Measurements from ENCODE around the gene NME4. TPM values are rescaled to one million over a fixed set of nuclear protein-coding genes. Genes with fewer than 3 reads are reported as not detected.

NME4 gene
- total and polyA plus RNA-seq, 9 donors = 53.5 to 115 (median 96.4) TPM

- no peaks in the 10 kb centered on the region for H3K9me3 ChIP-seq (replicated peaks; ENCODE audit: control insufficient read depth, low read depth, low read length)
- H3K36me3 ChIP-seq (ENCODE audit: control insufficient read depth, insufficient read depth, low read length) = peaks cover 16% of the 10 kb centered on the region
- WGBS (ENCODE audit: insufficient coverage) = 53% methylated on average over 24 of the region's 25 CpGs
- H3K4me3 ChIP-seq (ENCODE audit: low read length) = peak overlapping the region; percentile 33
- H3K27me3 ChIP-seq (ENCODE audit: control insufficient read depth, insufficient read depth, low read length) = no peaks in the 10 kb centered on the region
- DNase-seq = no peak
- H3K4me1 ChIP-seq (ENCODE audit: control insufficient read depth, insufficient read depth, low read length) = peaks cover 12% of the 10 kb centered on the region
- H3K27ac ChIP-seq (ENCODE audit: low read length) = peak overlapping the region; percentile 20
Measured at GRCh38 chr16:353404-354290, 43.4 kb upstream of the NME4 start.

DNA sequence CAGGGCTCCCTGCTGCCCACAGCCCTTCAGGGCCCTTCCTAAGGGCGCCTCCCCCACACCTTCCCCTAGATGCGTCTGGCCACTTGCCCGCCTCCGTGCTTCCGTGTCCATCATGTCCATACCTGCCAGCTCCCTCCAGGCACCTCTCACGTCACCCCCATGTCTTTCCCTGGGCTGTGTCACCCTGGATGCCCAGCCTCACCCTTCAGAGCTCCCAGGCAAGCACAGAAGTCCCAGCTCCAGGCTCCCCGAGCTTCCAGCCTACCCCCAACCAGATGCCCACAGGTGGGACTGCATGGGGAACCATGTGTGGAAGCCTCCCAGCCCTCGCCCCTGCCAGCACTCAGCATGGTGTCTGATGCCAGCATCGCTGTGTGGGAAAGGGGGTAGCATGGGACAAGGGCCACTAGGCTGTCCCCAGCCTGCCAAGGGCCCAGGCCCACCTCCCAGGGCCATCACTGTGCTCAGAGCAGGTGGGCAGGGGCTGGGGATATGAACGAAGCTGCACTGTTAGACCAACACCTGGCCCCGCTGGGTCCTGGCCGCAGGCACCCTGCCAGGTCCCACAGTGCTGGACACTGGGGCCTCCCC, 42.6 kb upstream of the NME4 start:
- H3K27me3 ChIP-seq (ENCODE audit: control insufficient read depth, insufficient read depth, low read length) = no peaks in the 10 kb centered on the region
- peaks cover 12% of the 10 kb centered on the region for H3K4me1 ChIP-seq (ENCODE audit: control insufficient read depth, insufficient read depth, low read length)
- H3K9me3 ChIP-seq (replicated peaks; ENCODE audit: control insufficient read depth, low read depth, low read length) = no peaks in the 10 kb centered on the region
- peaks cover 12% of the 10 kb centered on the region for H3K36me3 ChIP-seq (ENCODE audit: control insufficient read depth, insufficient read depth, low read length)
- no peak for DNase-seq
- 79% methylated on average over 10 of the region's 12 CpGs for WGBS (ENCODE audit: insufficient coverage)
- H3K4me3 ChIP-seq (ENCODE audit: low read length) = no peak overlapping the region
- H3K27ac ChIP-seq (ENCODE audit: low read length) = no peak overlapping the region

- H3K9me3 ChIP-seq (replicated peaks; ENCODE audit: control insufficient read depth, low read depth, low read length) = no peaks in the 10 kb centered on the region
- H3K27me3 ChIP-seq (ENCODE audit: control insufficient read depth, insufficient read depth, low read length) = no peaks in the 10 kb centered on the region
- no peak overlapping the region for H3K4me3 ChIP-seq (ENCODE audit: low read length)
- H3K4me1 ChIP-seq (ENCODE audit: control insufficient read depth, insufficient read depth, low read length) = peaks cover 12% of the 10 kb centered on the region
- H3K27ac ChIP-seq (ENCODE audit: low read length) = no peak overlapping the region
- no peak for DNase-seq
- H3K36me3 ChIP-seq (ENCODE audit: control insufficient read depth, insufficient read depth, low read length) = peaks cover 6% of the 10 kb centered on the region
- 70% methylated on average over 10 of the region's 10 CpGs for WGBS (ENCODE audit: insufficient coverage)
Measured at GRCh38 chr16:354971-355461, 42.0 kb upstream of the NME4 start.

- Histone ChIP-seq H3K4me3 (ENCODE audit: low read length) (no peak overlapping the region), H3K27me3 (ENCODE audit: control insufficient read depth, insufficient read depth, low read length) (no peaks in the 10 kb centered on the region), H3K36me3 (ENCODE audit: control insufficient read depth, insufficient read depth, low read length) (no peaks in the 10 kb centered on the region), H3K27ac (ENCODE audit: low read length) (no peak overlapping the region), H3K9me3 (replicated peaks; ENCODE audit: control insufficient read depth, low read depth, low read length) (no peaks in the 10 kb centered on the region), H3K4me1 (ENCODE audit: control insufficient read depth, insufficient read depth, low read length) (peaks cover 4% of the 10 kb centered on the region)
- DNase-seq = no peak
- WGBS (ENCODE audit: insufficient coverage) = 43% methylated on average over 6 of the region's 12 CpGs
Measured at GRCh38 chr16:356741-357140, 40.3 kb upstream of the NME4 start.

DNA sequence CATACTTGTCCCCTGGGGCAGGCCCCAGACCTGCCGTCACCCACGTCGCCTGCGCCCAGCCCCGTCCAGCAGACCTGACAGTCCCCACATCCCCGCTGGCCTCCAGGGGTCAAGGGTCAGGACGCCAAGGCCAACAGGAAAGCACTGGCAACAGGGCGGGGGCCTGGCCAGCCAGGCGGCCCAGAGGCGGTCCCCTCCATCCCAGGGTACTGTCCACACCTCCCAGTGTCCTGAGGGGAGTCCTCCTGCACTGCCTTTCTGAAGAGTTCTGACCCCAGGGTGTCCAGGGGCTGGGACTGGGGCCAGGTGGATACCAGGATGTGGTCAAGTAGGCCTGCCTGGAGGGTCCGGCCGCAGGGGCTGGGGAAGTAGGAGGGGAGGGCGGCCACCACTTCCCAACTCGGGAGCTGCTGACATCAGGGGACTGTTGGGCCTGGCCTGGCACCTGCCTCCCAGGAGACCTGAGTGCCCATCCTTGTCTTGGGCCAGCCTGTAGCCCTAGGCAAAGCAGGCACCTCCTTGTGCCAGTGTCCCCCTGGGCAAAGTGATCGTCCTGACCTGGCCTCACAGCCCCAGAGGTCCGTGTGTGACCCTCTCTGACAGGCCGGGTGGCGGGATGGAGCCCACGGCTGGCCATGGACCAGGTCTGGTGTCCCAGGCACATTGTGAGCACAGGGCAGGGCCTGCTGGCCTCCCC, 37.8 kb upstream of the NME4 start:
- no peak overlapping the region for H3K27ac ChIP-seq (ENCODE audit: low read length)
- H3K36me3 ChIP-seq (ENCODE audit: control insufficient read depth, insufficient read depth, low read length) = no peaks in the 10 kb centered on the region
- DNase-seq = no peak
- H3K4me1 ChIP-seq (ENCODE audit: control insufficient read depth, insufficient read depth, low read length) = no peaks in the 10 kb centered on the region
- H3K4me3 ChIP-seq (ENCODE audit: low read length) = no peak overlapping the region
- no peaks in the 10 kb centered on the region for H3K9me3 ChIP-seq (replicated peaks; ENCODE audit: control insufficient read depth, low read depth, low read length)
- 54% methylated on average over 16 of the region's 19 CpGs for WGBS (ENCODE audit: insufficient coverage)
- peaks cover 5% of the 10 kb centered on the region for H3K27me3 ChIP-seq (ENCODE audit: control insufficient read depth, insufficient read depth, low read length)

DNA sequence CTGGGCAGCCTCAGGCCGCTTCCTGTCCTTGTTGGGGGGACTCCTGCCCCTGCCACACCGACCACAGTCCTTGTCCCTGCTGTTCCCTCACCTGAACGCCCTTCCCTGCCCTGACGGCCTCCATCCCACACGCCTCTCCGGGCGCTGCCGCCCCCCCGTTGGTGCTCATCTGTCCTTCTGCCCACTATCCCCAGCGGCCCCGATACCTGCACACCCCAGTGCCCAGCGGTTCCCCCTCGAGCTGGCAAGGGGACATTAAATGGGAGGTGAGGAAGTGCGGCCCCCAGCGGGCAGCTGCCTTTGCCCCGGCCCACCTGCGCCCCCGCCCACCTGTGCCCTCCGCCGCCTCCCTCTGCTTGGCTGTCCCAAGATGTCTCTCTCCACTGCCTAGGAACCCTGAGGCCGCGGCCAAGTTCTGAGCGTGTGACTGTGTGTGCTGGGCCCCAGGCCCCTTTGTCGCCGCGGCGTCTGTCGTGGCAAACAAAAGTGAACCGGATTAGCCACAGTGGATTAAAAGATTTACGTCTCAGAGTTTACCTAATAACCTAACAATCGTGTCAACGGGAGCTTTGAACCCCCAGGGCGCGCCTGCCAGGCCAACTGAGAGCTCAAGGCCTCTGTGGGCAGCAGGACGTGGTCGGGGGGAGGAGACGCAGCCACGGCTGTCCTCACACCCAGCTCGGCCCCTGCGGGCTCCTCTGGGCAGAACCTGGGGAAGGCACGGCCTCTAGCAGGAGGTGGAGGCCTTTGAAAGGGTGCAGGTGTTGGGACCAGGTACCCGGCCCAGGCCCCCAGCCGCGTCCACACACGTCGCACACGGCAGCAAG, 36.9 kb upstream of the NME4 start:
- Histone ChIP-seq H3K27me3 (ENCODE audit: control insufficient read depth, insufficient read depth, low read length) (peaks cover 11% of the 10 kb centered on the region), H3K9me3 (replicated peaks; ENCODE audit: control insufficient read depth, low read depth, low read length) (no peaks in the 10 kb centered on the region), H3K36me3 (ENCODE audit: control insufficient read depth, insufficient read depth, low read length) (no peaks in the 10 kb centered on the region), H3K4me1 (ENCODE audit: control insufficient read depth, insufficient read depth, low read length) (no peaks in the 10 kb centered on the region), H3K27ac (ENCODE audit: low read length) (no peak overlapping the region), H3K4me3 (ENCODE audit: low read length) (no peak overlapping the region)
- no peak for DNase-seq
- WGBS (ENCODE audit: insufficient coverage) = 84% methylated on average over 32 of the region's 47 CpGs

DNA sequence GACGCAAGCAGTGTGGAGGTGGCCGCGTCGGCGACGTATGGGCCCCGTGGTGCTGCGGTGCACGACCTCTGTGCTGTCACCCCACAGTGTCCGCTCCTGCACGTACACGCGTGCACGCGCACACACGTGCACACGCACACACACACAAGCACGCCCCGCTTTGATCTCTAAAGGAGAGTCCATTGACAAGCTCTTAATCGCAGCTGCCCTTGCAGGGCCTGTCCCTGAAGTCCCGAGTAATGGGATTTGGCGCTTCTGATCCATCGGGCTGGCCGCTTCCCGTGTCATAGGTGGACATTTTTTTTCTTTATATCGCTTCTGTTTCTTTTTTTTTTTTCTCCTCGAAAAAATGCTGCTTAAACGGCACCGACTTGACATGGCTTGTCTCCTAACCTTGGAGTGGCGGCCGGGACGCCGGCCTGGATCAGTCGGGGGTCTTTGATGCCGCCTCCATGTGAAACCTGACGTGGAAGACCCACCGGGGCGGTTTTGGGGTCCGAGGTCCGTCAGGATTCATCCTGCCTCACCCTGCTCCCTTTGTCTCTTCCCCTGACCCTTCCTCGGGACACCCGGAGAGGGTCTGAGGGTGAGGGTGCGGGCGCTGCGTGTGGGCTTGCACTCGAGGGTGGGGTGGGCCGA, 36.2 kb upstream of the NME4 start:
- no peaks in the 10 kb centered on the region for H3K9me3 ChIP-seq (replicated peaks; ENCODE audit: control insufficient read depth, low read depth, low read length)
- H3K36me3 ChIP-seq (ENCODE audit: control insufficient read depth, insufficient read depth, low read length) = no peaks in the 10 kb centered on the region
- no peaks in the 10 kb centered on the region for H3K4me1 ChIP-seq (ENCODE audit: control insufficient read depth, insufficient read depth, low read length)
- H3K27ac ChIP-seq (ENCODE audit: low read length) = no peak overlapping the region
- no peak overlapping the region for H3K4me3 ChIP-seq (ENCODE audit: low read length)
- 90% methylated on average over 36 of the region's 47 CpGs for WGBS (ENCODE audit: insufficient coverage)
- DNase-seq = no peak
- H3K27me3 ChIP-seq (ENCODE audit: control insufficient read depth, insufficient read depth, low read length) = peaks cover 11% of the 10 kb centered on the region

DNA sequence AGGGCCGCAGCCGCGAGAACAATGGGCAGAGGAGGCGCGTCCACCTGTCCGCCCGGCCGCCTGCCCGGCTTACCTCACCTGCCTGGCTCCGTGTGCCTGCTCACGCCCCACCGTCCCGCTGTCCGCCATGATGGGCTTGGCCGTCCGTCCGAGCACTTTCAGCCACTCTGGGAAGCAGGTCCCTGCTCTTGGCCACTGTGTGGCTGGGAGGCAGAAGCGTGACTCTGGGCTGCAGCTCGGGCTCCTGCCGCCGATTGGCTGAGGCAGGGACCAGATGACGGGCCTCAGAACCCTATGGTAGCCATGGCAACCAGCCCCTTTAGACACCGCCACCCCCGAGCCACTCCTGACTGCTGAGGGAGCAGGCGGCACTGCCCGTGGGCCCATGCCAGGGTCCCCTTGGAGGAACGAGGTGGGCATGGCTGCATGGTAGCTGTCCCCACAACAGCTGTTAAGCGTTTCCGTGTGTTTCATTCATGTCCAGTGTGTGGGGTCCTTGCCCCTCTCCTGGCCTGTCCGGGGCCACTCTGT, 35.6 kb upstream of the NME4 start:
- no peaks in the 10 kb centered on the region for H3K9me3 ChIP-seq (replicated peaks; ENCODE audit: control insufficient read depth, low read depth, low read length)
- no peak overlapping the region for H3K27ac ChIP-seq (ENCODE audit: low read length)
- peaks cover 11% of the 10 kb centered on the region for H3K27me3 ChIP-seq (ENCODE audit: control insufficient read depth, insufficient read depth, low read length)
- H3K4me1 ChIP-seq (ENCODE audit: control insufficient read depth, insufficient read depth, low read length) = no peaks in the 10 kb centered on the region
- peaks cover 1% of the 10 kb centered on the region for H3K36me3 ChIP-seq (ENCODE audit: control insufficient read depth, insufficient read depth, low read length)
- H3K4me3 ChIP-seq (ENCODE audit: low read length) = no peak overlapping the region
- 78% methylated on average over 25 of the region's 30 CpGs for WGBS (ENCODE audit: insufficient coverage)
- no peak for DNase-seq

Measured in muscle of leg (tissue), 11 donors.